ENCODE results near the gene ASCC3.

ASCC3 gene

GRCh38 chr6:100573166-100573565 is 308.0 kb downstream of the ASCC3 start:
- DNase-seq, result peak; percentile 54

GRCh38 chr6:100568255-100568654 is 312.9 kb downstream of the ASCC3 start:
- DNase-seq, result peak; percentile 8

- DNase-seq, result no peak
Measured at GRCh38 chr6:100566563-100566962, 314.6 kb downstream of the ASCC3 start.

GRCh38 chr6:100565439-100566104 is 315.6 kb downstream of the ASCC3 start:
- no peak for DNase-seq

- no peak for DNase-seq
Measured at GRCh38 chr6:100559859-100560258, 321.3 kb downstream of the ASCC3 start.

GRCh38 chr6:100554228-100554627 is 326.9 kb downstream of the ASCC3 start:
- no peak for DNase-seq

- DNase-seq, result no peak
Measured at GRCh38 chr6:100553243-100553642, 327.9 kb downstream of the ASCC3 start.

GRCh38 chr6:100549406-100550167 is 331.5 kb downstream of the ASCC3 start:
- peak; percentile 77 for DNase-seq

- no peak for DNase-seq
Measured at GRCh38 chr6:100538086-100538485, 343.0 kb downstream of the ASCC3 start.

- DNase-seq, result no peak
Measured at GRCh38 chr6:100518588-100518987, 362.5 kb downstream of the ASCC3 start.

GRCh38 chr6:100517633-100518032 is 363.5 kb downstream of the ASCC3 start:
- no peak for DNase-seq

GRCh38 chr6:100517106-100517505 is 364.0 kb downstream of the ASCC3 start:
- no peak for DNase-seq

- DNase-seq, result no peak
Measured at GRCh38 chr6:100514660-100515059, 366.5 kb downstream of the ASCC3 start.

GRCh38 chr6:100512203-100512862 is 368.8 kb downstream of the ASCC3 start:
- DNase-seq, result peak; percentile 66

GRCh38 chr6:100509101-100509500 is 372.0 kb downstream of the ASCC3 start:
- no peak for DNase-seq

GRCh38 chr6:100506651-100507050 is 374.5 kb downstream of the ASCC3 start:
- peak; percentile 69 for DNase-seq

GRCh38 chr6:100504786-100505737 is 376.1 kb downstream of the ASCC3 start:
- peak; percentile 77 for DNase-seq

GRCh38 chr6:100503043-100503705 is 378.0 kb downstream of the ASCC3 start:
- DNase-seq, result no peak

- no peak for DNase-seq
Measured at GRCh38 chr6:100493206-100493888, 387.8 kb downstream of the ASCC3 start.

GRCh38 chr6:100491952-100492670 is 389.0 kb downstream of the ASCC3 start:
- no peak for DNase-seq

- no peak for DNase-seq
Measured at GRCh38 chr6:100490065-100490464, 391.1 kb downstream of the ASCC3 start.

All from fibroblast of skin of abdomen (primary cell).